H7 (cell line): ENCODE results near the gene AP3B2. TPM values are rescaled to one million over a fixed set of nuclear protein-coding genes. Genes with fewer than 3 reads are reported as not detected.

Experiments used
- DNase-seq: peaks from one replicate; pipeline ENCODE4 v3.0.0; 2012
- H3K27me3 ChIP-seq: 2 replicates; pipeline ENCODE4 v1.6.0; 2011; ENCODE audit warnings: mild to moderate bottlenecking, low read length; ENCODE audit not compliant: control insufficient read depth, insufficient read depth
- H3K36me3 ChIP-seq: replicated peaks from 2 replicates; pipeline ENCODE4 v1.5.1; 2011; ENCODE audit warnings: low read length; ENCODE audit not compliant: control insufficient read depth, insufficient read depth
- H3K4me3 ChIP-seq: 2 replicates; pipeline ENCODE4 v1.5.1; 2011; ENCODE audit warnings: low read depth, mild to moderate bottlenecking, control low read depth, low read length, moderate library complexity; ENCODE audit not compliant: insufficient read depth
- total RNA-seq: library from RNA; depleted of rRNA; stranded (reverse); fragments of >200 nt; shearing (Covaris generic); gene quantifications from 2 replicates; pipeline ENCODE4 v1.2.3, GENCODE V29; 2014

The AP3B2 gene
- total RNA-seq, 1 experiment from 2014 or later = 10.4 TPM

GRCh38 chr15:82679626-82680199 is 30.0 kb downstream of the AP3B2 start:
- no peak for DNase-seq
- peaks cover 6% of the 10 kb centered on the region for H3K27me3 ChIP-seq
- no peaks in the 10 kb centered on the region for H3K36me3 ChIP-seq
- H3K4me3 ChIP-seq = peak overlapping the region; percentile 69

DNA sequence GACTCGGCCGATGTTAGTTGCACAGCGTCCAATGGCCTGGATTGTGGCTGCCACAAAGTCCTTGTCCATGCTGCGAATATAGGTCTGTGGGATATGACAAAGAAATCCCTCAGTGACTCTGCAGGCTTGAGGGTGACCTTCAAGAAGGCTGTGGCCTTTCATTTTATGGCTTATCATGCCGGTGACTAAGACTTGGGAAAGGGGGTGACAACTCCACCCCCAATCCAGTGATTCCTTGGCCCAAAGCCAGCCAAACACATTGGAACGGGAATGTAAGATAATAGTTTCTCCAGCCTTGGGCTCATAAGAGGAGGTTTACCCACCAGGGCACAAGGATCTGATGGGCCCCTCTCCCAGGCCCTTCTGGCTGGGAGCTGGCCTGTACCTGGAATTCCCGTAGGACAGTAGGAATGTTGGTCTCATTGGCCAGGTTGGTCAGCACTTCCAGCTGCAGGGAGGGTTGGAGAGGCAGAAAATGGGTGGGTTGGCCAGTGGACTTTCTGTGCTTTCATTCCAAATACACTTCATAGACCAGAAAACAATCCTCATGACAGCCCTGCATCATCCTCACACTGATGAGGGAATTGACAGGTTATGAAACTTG is 31.9 kb downstream of the AP3B2 start:
- no peaks in the 10 kb centered on the region for H3K36me3 ChIP-seq
- DNase-seq = no peak

DNA sequence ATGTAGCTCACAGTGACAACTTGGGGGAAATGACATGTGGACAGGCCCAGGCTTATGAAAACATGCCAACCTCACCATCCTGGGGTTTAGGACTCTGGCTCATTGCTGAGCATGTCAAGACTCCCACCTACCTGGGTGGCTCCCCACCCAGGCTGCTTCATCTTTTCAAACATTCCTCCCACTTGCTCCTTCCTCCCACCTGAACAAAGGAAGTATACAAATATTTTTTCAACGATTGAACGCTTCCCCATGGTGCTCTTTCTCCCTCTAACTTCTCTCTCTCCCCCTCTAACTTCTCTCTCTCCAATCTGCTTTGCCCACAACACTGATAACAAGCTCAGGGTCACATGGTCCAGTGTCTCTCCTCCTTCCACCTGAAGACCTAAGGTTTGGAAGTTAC is 34.8 kb downstream of the AP3B2 start:
- DNase-seq = no peak
- no peak overlapping the region for H3K4me3 ChIP-seq
- H3K27me3 ChIP-seq = peaks cover 4% of the 10 kb centered on the region
- no peaks in the 10 kb centered on the region for H3K36me3 ChIP-seq

More for the DNA sequence above, 31.9 kb downstream of the AP3B2 start:
- no peak overlapping the region for H3K4me3 ChIP-seq
- H3K27me3 ChIP-seq = peaks cover 6% of the 10 kb centered on the region

GRCh38 chr15:82670699-82671098 is 39.0 kb downstream of the AP3B2 start:
- no peak overlapping the region for H3K4me3 ChIP-seq
- DNase-seq = no peak
- H3K27me3 ChIP-seq = no peaks in the 10 kb centered on the region
- H3K36me3 ChIP-seq = no peaks in the 10 kb centered on the region

GRCh38 chr15:82666606-82667005 is 43.1 kb downstream of the AP3B2 start:
- Histone ChIP-seq H3K4me3 (no peak overlapping the region), H3K27me3 (peaks cover 7% of the 10 kb centered on the region), H3K36me3 (no peaks in the 10 kb centered on the region)
- DNase-seq = no peak

DNA sequence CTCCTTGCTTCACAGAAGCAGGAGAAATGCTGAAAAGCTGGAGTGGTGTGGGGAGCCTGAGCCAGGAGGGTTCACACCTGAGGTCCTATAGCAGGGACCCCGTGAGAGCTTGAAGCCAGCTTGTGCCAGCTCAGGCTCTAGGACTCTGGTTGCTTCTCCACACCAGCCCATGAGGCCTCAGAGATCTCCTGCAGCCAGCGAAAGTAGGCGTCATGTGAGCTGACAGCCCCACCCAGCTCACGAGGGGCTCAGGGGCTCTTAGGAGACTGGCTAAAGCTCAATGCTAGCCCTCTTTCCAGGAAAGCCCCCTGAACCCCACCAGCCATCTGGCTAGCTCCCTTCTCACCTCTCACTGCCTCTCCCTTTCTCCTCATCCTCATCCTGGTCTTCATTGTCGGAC is 45.7 kb downstream of the AP3B2 start:
- Histone ChIP-seq H3K4me3 (no peak overlapping the region), H3K36me3 (no peaks in the 10 kb centered on the region), H3K27me3 (peaks cover 7% of the 10 kb centered on the region)
- no peak for DNase-seq

- H3K36me3 ChIP-seq = no peaks in the 10 kb centered on the region
- peaks cover 7% of the 10 kb centered on the region for H3K27me3 ChIP-seq
- DNase-seq = peak; percentile 91
- H3K4me3 ChIP-seq = no peak overlapping the region
These were observed 46.5 kb downstream of the AP3B2 start for GRCh38 chr15:82663186-82663600.

DNA sequence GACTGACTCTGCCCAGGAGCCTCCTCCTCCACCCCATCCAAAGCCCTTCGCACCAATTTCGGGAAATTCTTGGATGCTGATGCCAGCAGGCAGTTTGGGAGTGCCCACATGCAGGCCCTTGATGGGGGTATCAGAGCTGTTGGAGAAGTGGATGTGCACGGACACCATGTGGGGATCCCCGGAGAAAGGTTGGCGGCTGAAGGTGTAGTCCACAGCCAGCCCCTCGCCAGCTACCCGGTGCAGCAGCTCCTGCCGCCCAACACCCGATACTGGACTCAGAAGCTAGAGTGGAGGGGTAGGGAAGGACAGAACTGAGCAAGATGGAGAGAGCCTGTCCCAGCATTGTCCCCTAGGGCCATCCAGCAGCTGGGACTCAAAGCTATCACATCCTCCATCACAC is 47.0 kb downstream of the AP3B2 start:
- Histone ChIP-seq H3K4me3 (no peak overlapping the region), H3K36me3 (no peaks in the 10 kb centered on the region), H3K27me3 (peaks cover 7% of the 10 kb centered on the region)
- DNase-seq = no peak

DNA sequence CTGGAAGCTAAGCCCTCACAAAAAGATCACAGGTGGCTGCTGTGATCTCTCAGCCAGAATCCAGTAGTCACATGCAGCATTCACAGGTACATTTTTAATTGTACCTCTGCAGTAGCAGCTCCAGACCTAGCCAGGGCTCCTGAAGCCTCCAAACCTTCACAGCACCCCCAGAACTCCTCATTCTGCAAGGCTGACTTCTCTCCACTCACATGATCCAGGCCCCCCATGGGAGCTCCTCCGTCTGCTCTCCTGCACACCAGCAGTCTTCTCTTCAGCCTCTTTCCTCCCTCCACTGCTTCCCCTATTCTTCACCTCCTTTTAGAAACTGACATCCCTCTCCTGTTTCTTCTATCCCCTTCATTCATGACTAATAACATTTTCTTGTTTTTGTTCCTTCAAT is 49.3 kb downstream of the AP3B2 start:
- Histone ChIP-seq H3K36me3 (no peaks in the 10 kb centered on the region), H3K27me3 (peaks cover 7% of the 10 kb centered on the region), H3K4me3 (no peak overlapping the region)
- DNase-seq = no peak

- Histone ChIP-seq H3K27me3 (no peaks in the 10 kb centered on the region; the same call in 1 of the 2 replicates), H3K36me3 (no peaks in the 10 kb centered on the region), H3K4me3 (no peak overlapping the region)
- DNase-seq = no peak
These were observed 52.9 kb downstream of the AP3B2 start for GRCh38 chr15:82656641-82657266.

- Histone ChIP-seq H3K4me3 (no peak overlapping the region), H3K27me3 (no peaks in the 10 kb centered on the region; the same call in 1 of the 2 replicates), H3K36me3 (no peaks in the 10 kb centered on the region)
- no peak for DNase-seq
These were observed 54.1 kb downstream of the AP3B2 start for GRCh38 chr15:82655606-82656005.

DNA sequence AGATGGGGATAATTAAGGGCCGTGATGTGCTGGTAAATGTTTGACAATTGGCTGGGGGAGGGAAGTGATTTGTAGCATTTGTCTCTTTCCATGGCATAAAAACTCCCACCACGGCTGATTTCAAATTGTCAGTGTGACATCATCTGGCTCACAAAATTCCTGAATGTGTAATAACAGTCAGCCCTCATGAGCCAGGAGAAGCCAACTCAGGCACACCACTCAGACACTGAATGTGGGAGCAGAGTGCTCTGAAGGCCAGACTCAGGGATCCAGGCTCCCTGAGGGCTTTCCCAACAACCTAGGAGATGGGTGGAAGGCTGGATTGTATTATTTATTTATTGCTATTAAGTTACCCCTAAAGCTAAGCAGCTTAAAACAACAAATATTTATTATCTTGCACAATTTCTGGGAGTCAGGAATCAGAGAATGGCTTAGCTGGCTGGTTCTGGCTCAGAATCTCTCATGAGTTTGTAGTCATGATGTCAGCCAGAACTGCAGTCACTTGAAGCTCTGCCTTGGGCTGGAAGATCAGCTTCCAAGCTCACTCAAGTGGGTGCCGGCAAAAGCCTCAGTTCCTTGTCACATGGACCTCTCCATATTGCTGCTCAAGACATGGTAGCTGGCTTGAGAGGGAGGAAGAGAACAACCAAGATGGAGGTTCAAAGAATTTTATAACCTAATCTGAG is 56.0 kb downstream of the AP3B2 start:
- Histone ChIP-seq H3K27me3 (peaks cover 15% of the 10 kb centered on the region), H3K4me3 (no peak overlapping the region)
- DNase-seq = no peak

GRCh38 chr15:82651708-82652107 is 58.0 kb downstream of the AP3B2 start:
- no peak overlapping the region for H3K4me3 ChIP-seq
- H3K36me3 ChIP-seq = no peaks in the 10 kb centered on the region
- peaks cover 34% of the 10 kb centered on the region for H3K27me3 ChIP-seq
- no peak for DNase-seq

More for the DNA sequence above, 56.0 kb downstream of the AP3B2 start:
- no peaks in the 10 kb centered on the region for H3K36me3 ChIP-seq

- DNase-seq = no peak
These were observed 59.5 kb downstream of the AP3B2 start for GRCh38 chr15:82650046-82650670.

More at GRCh38 chr15:82650046-82650670, 59.5 kb downstream of the AP3B2 start:
- Histone ChIP-seq H3K36me3 (no peaks in the 10 kb centered on the region), H3K4me3 (no peak overlapping the region), H3K27me3 (peaks cover 47% of the 10 kb centered on the region)
